Hepatocyte (in vitro differentiated cells): ENCODE results near the gene BCAN.

Source experiments
- CTCF ChIP-seq: fragments of 200-600 bp; sonication (generic); IDR thresholded peaks from 2 replicates; pipeline ENCODE4 v1.5.1; 2016; ENCODE audit warnings: antibody characterized with exemption, mild to moderate bottlenecking; ENCODE audit not compliant: poor library complexity
- EZH2 ChIP-seq: fragments of 200-600 bp; sonication (generic); IDR thresholded peaks from 2 replicates; pipeline ENCODE4 v1.6.1; 2016; ENCODE audit warnings: antibody characterized with exemption, mild to moderate bottlenecking, borderline replicate concordance
- EZH2phosphoT487 ChIP-seq: fragments of 200-600 bp; sonication (generic); IDR thresholded peaks from one replicate; pipeline ENCODE4 v1.6.1; 2018; ENCODE audit warnings: antibody characterized with exemption, mild to moderate bottlenecking, low read depth, moderate library complexity; ENCODE audit not compliant: unreplicated experiment, severe bottlenecking

GRCh38 chr1:156670791-156671190, 28.9 kb downstream of the BCAN start:
- no peak for TF ChIP-seq CTCF
- no peak for TF ChIP-seq EZH2phosphoT487
- TF ChIP-seq EZH2: no peak
